NCI-H2196 treated with DMSO at 0.1 percent for 48 hours (cell line): ENCODE measurements around the gene OCLN.
A peak's percentile ranks its signal among the peaks of the same experiment; 100 is the strongest.
"Not testable (repeated sequence)": the region's sequence is repeated elsewhere in the genome, so short reads cannot be mapped to it uniquely, and the experiment has no call there.

Experiments
- DNase-seq: peaks from one replicate; lab custom pipeline; 2025; ENCODE audit not compliant: unreplicated experiment; lab: John Stamatoyannopoulos, UW

OCLN gene

DNA sequence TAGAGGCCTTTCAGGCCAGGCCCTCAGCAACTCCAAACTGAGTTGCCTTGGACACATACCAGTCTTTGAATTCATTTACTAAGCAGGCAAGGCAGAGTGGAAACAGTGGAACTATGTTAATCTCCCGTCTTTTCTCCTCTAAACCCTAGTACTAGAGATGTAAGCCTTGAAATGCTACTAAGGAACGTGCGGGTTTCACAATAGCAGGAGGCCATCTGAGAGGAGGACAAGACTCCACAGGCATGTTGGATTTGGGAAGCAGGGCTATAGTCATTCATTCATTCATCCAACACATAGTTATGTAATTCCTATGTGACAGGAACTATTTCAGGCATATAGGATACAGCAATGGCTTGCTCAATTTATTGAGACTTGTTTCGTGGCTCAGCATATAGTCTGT lies 3.3 kb upstream of the OCLN start:
- no peak for DNase-seq

DNA sequence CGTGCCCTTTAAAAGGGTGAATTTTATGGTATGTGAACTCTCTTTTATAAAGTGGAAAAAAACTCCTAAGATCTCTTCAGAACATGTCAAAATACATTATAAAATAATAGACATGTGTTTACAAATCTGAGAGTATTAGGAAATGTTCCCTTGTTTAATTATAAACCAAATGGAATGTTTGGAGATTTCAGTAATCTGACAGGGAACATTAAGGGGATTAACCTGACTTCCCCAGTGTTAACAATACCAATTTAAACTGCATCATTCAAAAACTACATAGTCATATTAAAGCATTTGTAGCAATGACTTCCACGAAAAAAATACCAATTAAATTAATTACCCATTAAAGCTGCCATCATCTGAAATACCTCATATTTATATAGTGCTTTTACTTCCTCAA lies 1.6 kb upstream of the OCLN start:
- no peak for DNase-seq

GRCh38 chr5:69491838-69492390 lies 676 bp upstream of the OCLN start:
- DNase-seq, result no peak

- no peak for DNase-seq
Observed at GRCh38 chr5:69492923-69493395, 369 bp downstream of the OCLN start.

- no peak for DNase-seq
Observed at GRCh38 chr5:69493396-69494133, 975 bp downstream of the OCLN start.

DNA sequence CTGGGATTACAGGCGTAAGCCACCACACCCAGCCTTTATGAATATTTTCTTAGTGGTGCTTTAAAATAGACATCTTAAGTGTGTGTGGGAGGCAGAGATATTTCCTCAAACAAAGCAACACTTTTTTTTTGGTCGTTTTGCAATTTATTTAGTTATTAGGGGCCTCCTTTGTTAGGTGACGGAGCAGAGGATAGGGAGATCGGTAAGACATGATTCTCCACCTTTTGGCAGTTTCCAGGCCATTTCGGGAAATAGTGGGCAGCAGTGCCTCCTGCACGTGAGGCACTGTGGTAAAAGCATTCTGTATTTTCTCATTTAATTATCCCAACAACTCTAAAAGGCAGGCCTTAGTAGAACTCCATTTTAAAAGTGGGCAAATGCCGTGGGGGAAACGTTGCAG lies 1.9 kb downstream of the OCLN start:
- no peak for DNase-seq

DNA sequence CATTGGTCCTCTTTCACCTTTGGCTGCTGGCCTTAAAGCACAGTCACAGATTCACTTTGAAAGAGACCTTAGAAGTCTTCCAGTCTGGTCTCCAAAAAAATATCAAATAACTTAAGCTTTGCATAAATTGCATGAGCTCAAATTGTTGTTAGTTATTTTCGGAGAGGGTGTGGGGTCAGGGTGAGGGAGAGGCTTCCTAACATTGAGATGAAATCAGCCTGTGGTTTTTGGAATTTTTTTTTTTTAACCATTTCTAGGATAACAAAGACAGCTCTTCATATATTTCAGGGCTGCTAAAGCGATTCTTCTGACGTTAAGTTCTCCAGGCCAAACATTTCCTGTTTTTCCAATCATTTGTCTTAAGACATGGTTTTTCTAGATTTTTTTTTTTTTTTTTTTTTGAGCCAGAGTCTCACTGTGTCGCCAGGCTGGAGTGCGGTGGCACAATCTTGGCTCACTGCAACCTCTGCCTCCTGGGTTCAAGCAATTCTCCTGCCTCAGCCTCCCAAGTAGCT lies 4.5 kb downstream of the OCLN start:
- no peak for DNase-seq

GRCh38 chr5:69498384-69498783 lies 5.8 kb downstream of the OCLN start:
- no peak for DNase-seq

- no peak for DNase-seq
Observed at GRCh38 chr5:69502367-69502766, 9.8 kb downstream of the OCLN start.

DNA sequence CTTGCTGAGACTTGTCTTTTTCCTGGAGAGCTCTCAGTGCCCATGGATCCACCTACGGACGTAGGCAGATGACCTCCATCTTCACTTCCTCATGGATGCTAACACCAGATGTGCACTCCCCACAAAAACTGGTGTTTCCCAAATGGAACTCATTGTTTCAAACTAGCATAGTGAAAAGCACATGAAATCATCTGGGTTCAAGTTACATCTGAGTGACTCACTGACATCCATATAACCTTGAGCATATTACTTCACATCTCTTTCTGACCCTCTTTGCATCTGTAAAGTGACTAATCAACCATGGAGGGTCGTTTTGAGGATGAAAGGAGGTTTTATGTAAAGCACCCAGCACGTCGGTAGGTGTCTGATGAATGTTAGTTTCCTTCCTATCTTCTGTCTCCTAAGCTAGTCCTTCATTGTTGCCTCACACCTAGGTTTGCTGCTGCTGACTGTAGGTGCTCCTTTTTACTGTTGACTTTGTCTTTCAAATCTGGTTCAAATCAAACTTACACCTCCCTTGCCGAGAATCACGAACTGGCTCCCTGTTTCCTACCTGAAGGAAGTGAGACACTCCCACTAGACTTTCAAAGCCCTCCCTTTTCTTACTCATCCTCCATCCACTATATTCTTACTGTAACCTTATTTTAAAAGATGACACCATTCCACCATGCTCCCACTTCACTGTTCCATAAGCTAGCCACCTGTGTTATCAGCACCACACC lies 10.3 kb downstream of the OCLN start:
- no peak for DNase-seq

DNA sequence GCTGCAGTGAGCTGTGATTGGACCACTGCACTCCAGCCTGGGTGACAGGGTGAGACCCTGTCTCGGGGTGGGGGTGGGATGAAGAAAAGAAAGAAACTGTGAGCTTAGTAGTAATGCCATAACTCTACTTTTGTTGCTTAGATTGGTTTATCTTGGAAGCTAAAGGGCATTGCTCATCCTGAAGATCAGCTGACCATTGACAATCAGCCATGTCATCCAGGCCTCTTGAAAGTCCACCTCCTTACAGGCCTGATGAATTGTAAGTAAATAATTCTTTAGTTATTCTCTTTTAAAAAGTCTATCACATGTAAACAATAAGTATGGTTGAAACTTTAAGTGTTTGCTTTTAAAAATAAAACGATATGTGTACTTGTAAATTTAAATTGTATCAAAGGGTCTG lies 11.4 kb downstream of the OCLN start:
- no peak for DNase-seq

- DNase-seq, result no peak
Observed at GRCh38 chr5:69505306-69505705, 12.7 kb downstream of the OCLN start.

GRCh38 chr5:69509212-69509611 lies 16.6 kb downstream of the OCLN start:
- no peak for DNase-seq

DNA sequence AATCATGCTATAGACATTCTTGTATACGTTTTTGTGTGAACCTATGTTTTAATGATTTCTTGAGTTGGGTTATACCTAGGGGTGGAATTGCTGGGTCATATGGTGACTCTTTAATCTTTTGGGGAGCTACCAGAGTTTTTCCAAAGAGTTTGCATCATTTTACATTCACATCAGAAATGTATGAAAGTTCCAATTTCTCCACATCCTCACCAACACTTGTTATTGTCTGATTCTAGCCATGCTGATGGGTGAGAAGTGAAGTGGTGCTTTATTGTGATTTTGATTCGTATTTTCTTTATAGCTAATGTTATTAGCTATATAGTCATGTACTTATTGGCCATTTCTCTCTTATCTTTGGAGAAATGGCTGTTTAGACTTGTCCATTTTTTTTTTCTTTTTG lies 18.1 kb downstream of the OCLN start:
- DNase-seq, result no peak

DNA sequence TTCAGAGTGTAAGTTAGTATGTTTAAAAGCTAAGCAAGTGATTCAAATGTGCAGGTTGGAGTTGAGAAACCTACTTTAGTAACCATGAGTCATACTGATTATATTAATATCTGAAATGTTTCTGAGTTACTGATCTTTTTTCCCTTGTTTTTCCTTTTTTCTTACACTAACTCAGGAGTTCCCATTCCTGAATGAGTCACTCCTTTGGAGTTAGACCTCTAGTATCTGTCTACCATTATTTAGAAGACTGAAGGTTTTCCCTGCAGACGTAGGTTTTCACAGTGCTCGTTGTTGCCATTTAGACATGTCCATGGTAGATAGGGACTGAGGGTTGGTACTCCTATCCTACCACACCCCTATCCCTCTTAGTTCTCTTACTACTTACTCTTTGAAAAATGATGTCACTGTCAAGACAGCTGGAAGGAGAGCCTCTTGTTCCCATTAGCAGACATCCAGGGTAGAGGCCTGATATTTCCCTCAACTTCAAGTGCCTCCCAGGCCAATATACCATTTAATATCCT lies 20.2 kb downstream of the OCLN start:
- DNase-seq, result no peak

DNA sequence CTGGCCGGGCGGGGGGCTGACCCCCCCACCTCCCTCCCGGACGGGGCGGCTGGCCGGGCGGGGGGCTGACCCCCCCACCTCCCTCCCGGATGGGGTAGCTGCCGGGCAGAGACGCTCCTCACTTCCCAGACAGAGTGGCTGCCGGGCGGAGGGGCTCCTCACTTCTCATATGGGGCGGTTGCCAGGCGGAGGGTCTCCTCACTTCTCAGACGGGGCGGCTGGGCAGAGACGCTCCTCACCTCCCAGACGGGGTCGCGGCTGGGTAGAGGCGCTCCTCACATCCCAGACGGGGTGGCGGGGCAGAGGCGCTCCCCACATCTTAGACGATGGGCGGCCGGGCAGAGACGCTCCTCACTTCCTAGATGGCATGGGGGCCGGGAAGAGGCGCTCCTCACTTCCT lies 23.0 kb downstream of the OCLN start:
- DNase-seq, result not testable (repeated sequence)

DNA sequence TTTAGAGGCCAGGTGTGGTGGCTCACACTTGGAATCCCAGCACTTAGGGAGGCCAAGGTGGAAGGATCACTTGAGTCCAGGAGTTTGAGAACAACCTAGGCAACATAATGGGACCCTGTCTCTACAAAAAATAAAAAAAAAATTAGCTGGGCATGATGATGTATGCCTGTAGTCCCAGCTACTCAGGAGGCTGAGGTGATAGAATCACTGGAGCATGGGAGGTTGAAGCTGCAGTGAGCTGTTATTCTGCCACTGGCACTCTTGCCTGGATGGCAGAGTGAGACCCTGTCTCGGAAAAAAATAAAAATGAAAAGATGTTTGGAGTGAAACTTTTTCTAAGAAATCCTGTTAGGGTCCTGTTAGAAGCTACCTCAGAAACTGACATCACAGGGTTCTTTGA lies 24.2 kb downstream of the OCLN start:
- no peak for DNase-seq

- peak; percentile 37 for DNase-seq
Observed at GRCh38 chr5:69517763-69518212, 25.2 kb downstream of the OCLN start.

DNA sequence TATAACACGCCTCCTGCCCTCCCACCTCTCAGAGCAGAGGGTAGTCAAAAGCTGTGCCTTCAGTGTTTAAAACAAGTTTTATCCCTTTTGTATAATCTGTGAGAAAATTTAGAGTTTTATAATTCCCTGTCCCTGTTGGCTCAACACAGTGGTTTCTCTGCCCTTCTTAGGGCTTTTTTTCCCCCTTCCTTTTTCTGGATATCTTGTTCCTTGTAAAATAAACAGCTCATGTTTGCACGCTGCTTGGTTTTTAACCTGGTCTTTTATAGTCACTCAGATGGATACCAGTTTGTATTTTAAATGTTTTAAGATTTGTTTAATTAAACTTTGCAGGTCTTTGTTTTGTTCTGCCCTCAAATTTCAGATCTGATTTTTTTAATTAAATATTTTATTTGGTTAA lies 26.7 kb downstream of the OCLN start:
- no peak for DNase-seq

GRCh38 chr5:69522035-69522434 lies 29.4 kb downstream of the OCLN start:
- DNase-seq, result no peak

DNA sequence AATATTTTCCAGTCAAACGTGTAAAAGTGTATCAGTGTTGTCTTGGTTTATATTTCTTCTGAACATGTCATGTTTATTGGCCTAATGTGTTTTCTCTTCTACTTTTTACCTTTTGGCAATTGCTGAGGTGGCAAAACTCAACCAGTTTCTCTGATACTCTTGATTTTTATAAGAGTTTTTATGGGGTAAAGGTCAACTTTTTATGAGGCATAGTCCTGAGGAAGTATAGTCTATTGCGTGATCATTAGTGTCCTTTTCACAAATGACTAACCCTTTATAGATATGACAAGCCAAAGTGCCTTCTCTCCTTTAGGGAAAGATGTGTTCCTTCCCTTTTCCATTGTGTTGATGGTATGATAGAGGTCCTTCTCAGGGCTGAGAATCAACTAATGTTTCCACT lies 32.9 kb downstream of the OCLN start:
- no peak for DNase-seq

DNA sequence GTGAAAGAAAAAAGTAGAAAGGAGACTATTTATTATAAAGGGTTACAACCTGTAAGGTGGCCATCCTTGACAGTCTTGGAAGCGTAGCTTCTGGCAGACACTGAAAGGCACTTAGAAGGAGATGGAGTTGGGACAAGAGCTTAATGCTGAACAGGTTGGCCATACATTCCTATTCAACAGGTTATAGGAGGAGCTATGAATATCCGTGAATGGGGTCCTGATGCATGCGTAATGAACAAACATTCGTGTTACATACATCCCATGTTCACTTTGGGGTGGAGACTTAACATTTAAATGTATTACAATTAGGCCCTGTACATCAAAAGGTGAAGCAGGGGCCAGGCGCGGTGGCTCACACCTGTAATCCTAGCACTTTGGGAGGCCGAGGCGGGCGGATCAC lies 34.1 kb downstream of the OCLN start:
- DNase-seq, result no peak
